Measurements from ENCODE around the gene NCOA6. TPM values are rescaled to one million over a fixed set of nuclear protein-coding genes. Genes with fewer than 3 reads are reported as not detected.

The NCOA6 gene
- total and polyA plus RNA-seq, 2 donors (not counting 1 experiment from before 2014, with no cell fraction given), result 8.1 to 12.0 TPM

- no peaks in the 10 kb centered on the region for H3K27me3 ChIP-seq (ENCODE audit: control insufficient read depth, insufficient read depth, low read length)
- H3K9me3 ChIP-seq (ENCODE audit: control insufficient read depth, insufficient read depth, low read depth, low read length), result no peaks in the 10 kb centered on the region
- no peak for DNase-seq (ENCODE audit: low read depth in 2 of 2)
- no peaks in the 10 kb centered on the region for H3K79me2 ChIP-seq (ENCODE audit: control insufficient read depth, insufficient read depth, low read length)
- no peak overlapping the region for H3K4me2 ChIP-seq (ENCODE audit: extremely low read depth, insufficient read depth, low read length)
- no peaks in the 10 kb centered on the region for H3K4me1 ChIP-seq (ENCODE audit: control insufficient read depth, extremely low read depth, insufficient read depth, low read length)
- TF ChIP-seq CTCF (conservative IDR thresholded peaks at IDR 0.05 in 1 of 2, IDR thresholded peaks at IDR 0.05 in 1 of 2; ENCODE audit: low read depth in 1 of 2, low read length in 2 of 2), result no peak
- no peak for TF ChIP-seq EZH2 (IDR thresholded peaks at IDR 0.05; ENCODE audit: low read length, missing control alignments)
- no peak overlapping the region for H2AFZ ChIP-seq (ENCODE audit: low read length)
- no peak overlapping the region for H3K4me3 ChIP-seq (replicated peaks in 1 of 4; ENCODE audit: control extremely low read depth in 1 of 4, insufficient read depth in 1 of 4, low read depth in 3 of 4, low read length in 4 of 4)
- no peak overlapping the region for H3K27ac ChIP-seq (ENCODE audit: insufficient read depth, low read length)
- H3K36me3 ChIP-seq (ENCODE audit: control insufficient read depth, insufficient read depth, low read length), result peaks cover 13% of the 10 kb centered on the region
- H3K9ac ChIP-seq (ENCODE audit: insufficient read depth, low read length), result no peak overlapping the region
- H4K20me1 ChIP-seq (ENCODE audit: control insufficient read depth, extremely low read depth, insufficient read depth, low read length), result no peaks in the 10 kb centered on the region
Observed at GRCh38 chr20:34743039-34743438, 82.4 kb downstream of the NCOA6 start.

GRCh38 chr20:34736106-34736735, 89.2 kb downstream of the NCOA6 start:
- H3K4me2 ChIP-seq (ENCODE audit: extremely low read depth, insufficient read depth, low read length), result no peak overlapping the region
- no peaks in the 10 kb centered on the region for H3K79me2 ChIP-seq (ENCODE audit: control insufficient read depth, insufficient read depth, low read length)
- no peak overlapping the region for H3K9ac ChIP-seq (ENCODE audit: insufficient read depth, low read length)
- TF ChIP-seq EZH2 (IDR thresholded peaks at IDR 0.05; ENCODE audit: low read length, missing control alignments), result no peak
- no peak for TF ChIP-seq CTCF (conservative IDR thresholded peaks at IDR 0.05 in 1 of 2, IDR thresholded peaks at IDR 0.05 in 1 of 2; ENCODE audit: low read depth in 1 of 2, low read length in 2 of 2)
- H3K27ac ChIP-seq (ENCODE audit: insufficient read depth, low read length), result no peak overlapping the region
- DNase-seq (ENCODE audit: low read depth in 2 of 2), result no peak
- no peaks in the 10 kb centered on the region for H3K27me3 ChIP-seq (ENCODE audit: control insufficient read depth, insufficient read depth, low read length)
- no peak overlapping the region for H3K4me3 ChIP-seq (replicated peaks in 1 of 4; ENCODE audit: control extremely low read depth in 1 of 4, insufficient read depth in 1 of 4, low read depth in 3 of 4, low read length in 4 of 4)
- H3K9me3 ChIP-seq (ENCODE audit: control insufficient read depth, insufficient read depth, low read depth, low read length), result no peaks in the 10 kb centered on the region
- H2AFZ ChIP-seq (ENCODE audit: low read length), result no peak overlapping the region
- peaks cover 7% of the 10 kb centered on the region for H3K36me3 ChIP-seq (ENCODE audit: control insufficient read depth, insufficient read depth, low read length)
- H4K20me1 ChIP-seq (ENCODE audit: control insufficient read depth, extremely low read depth, insufficient read depth, low read length), result no peaks in the 10 kb centered on the region
- no peaks in the 10 kb centered on the region for H3K4me1 ChIP-seq (ENCODE audit: control insufficient read depth, extremely low read depth, insufficient read depth, low read length)

- Histone ChIP-seq H3K79me2 (ENCODE audit: control insufficient read depth, insufficient read depth, low read length) (no peaks in the 10 kb centered on the region), H2AFZ (ENCODE audit: low read length) (no peak overlapping the region), H3K27me3 (ENCODE audit: control insufficient read depth, insufficient read depth, low read length) (no peaks in the 10 kb centered on the region), H3K27ac (ENCODE audit: insufficient read depth, low read length) (no peak overlapping the region), H3K36me3 (ENCODE audit: control insufficient read depth, insufficient read depth, low read length) (peaks cover 2% of the 10 kb centered on the region), H3K4me3 (replicated peaks in 1 of 4; ENCODE audit: control extremely low read depth in 1 of 4, insufficient read depth in 1 of 4, low read depth in 3 of 4, low read length in 4 of 4) (no peak overlapping the region), H3K9me3 (ENCODE audit: control insufficient read depth, insufficient read depth, low read depth, low read length) (no peaks in the 10 kb centered on the region), H3K4me1 (ENCODE audit: control insufficient read depth, extremely low read depth, insufficient read depth, low read length) (no peaks in the 10 kb centered on the region), H4K20me1 (ENCODE audit: control insufficient read depth, extremely low read depth, insufficient read depth, low read length) (no peaks in the 10 kb centered on the region), H3K9ac (ENCODE audit: insufficient read depth, low read length) (no peak overlapping the region), H3K4me2 (ENCODE audit: extremely low read depth, insufficient read depth, low read length) (no peak overlapping the region)
- no peak for DNase-seq (ENCODE audit: low read depth in 2 of 2)
- TF ChIP-seq EZH2 (IDR thresholded peaks at IDR 0.05; ENCODE audit: low read length, missing control alignments) (no peak), CTCF (conservative IDR thresholded peaks at IDR 0.05 in 1 of 2, IDR thresholded peaks at IDR 0.05 in 1 of 2; ENCODE audit: low read depth in 1 of 2, low read length in 2 of 2) (no peak)
Observed at GRCh38 chr20:34732523-34732922, 92.9 kb downstream of the NCOA6 start.
